Astrocyte (in vitro differentiated cells and primary cell): ENCODE data around the gene CELF5.

ENCODE experiments used
- CTCF ChIP-seq: IDR thresholded peaks from 2 replicates; pipeline ENCODE4 v1.5.1; 2011; ENCODE audit warnings: low read depth, mild to moderate bottlenecking, inconsistent platforms, low read length, moderate library complexity; ENCODE audit not compliant: insufficient read depth
- EZH2 ChIP-seq: IDR thresholded peaks from 2 replicates; pipeline ENCODE4 v1.6.1; 2012; ENCODE audit warnings: mild to moderate bottlenecking, low read length, inconsistent platforms; ENCODE audit not compliant: insufficient read depth

- TF ChIP-seq CTCF (no peak), EZH2 (no peak)
Measured at GRCh38 chr19:3196933-3197205, 27.6 kb upstream of the CELF5 start.
